Epithelial cell of proximal tubule (primary cell): ENCODE measurements around the gene ARMC3. TPM values are rescaled to one million over a fixed set of nuclear protein-coding genes. Genes with fewer than 3 reads are reported as not detected.

Source experiments
- DNase-seq: peaks from one replicate; pipeline ENCODE4 v3.0.0-alpha.2; 2011; ENCODE audit warnings: low read depth
- H3K4me3 ChIP-seq: 2 replicates; pipeline ENCODE4 v1.5.1; 2011; ENCODE audit warnings: low read depth, mild to moderate bottlenecking, low read length
- total RNA-seq: library from RNA; depleted of rRNA; stranded (reverse); fragments of >200 nt; gene quantifications from 2 replicates; pipeline ENCODE4 v1.2.3, GENCODE V29; 2015
- TF ChIP-seq, protein P1 (sequence below): conservative IDR thresholded peaks from 2 replicates; pipeline ENCODE4 v1.5.1; 2012; ENCODE audit warnings: low read depth, mild to moderate bottlenecking, low read length

Gene ARMC3
- total RNA-seq, 1 donor from 2014 or later, result 0.23 TPM

DNA sequence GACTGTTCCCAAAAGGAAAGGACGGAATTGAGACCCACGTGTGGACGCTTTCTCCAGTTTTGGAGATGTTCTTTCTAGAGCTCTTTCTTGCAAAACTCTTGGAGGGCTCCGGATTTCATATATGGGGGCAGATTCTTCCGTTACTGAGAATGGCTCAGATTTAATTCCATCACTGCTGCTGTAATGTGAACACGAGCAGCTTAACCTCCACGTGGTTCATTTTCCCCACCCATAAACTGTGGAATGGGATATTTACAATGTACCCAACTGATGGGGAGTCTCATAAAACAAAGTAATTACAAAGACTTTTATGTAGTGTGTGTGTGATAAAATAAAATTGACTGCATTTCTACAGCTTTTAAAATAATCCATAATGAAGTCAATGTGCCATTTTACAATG, 152.4 kb downstream of the ARMC3 start:
- DNase-seq, result no peak
- no peak overlapping the region for H3K4me3 ChIP-seq
- TF ChIP-seq, protein P1, sequence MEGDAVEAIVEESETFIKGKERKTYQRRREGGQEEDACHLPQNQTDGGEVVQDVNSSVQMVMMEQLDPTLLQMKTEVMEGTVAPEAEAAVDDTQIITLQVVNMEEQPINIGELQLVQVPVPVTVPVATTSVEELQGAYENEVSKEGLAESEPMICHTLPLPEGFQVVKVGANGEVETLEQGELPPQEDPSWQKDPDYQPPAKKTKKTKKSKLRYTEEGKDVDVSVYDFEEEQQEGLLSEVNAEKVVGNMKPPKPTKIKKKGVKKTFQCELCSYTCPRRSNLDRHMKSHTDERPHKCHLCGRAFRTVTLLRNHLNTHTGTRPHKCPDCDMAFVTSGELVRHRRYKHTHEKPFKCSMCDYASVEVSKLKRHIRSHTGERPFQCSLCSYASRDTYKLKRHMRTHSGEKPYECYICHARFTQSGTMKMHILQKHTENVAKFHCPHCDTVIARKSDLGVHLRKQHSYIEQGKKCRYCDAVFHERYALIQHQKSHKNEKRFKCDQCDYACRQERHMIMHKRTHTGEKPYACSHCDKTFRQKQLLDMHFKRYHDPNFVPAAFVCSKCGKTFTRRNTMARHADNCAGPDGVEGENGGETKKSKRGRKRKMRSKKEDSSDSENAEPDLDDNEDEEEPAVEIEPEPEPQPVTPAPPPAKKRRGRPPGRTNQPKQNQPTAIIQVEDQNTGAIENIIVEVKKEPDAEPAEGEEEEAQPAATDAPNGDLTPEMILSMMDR, result no peak

DNA sequence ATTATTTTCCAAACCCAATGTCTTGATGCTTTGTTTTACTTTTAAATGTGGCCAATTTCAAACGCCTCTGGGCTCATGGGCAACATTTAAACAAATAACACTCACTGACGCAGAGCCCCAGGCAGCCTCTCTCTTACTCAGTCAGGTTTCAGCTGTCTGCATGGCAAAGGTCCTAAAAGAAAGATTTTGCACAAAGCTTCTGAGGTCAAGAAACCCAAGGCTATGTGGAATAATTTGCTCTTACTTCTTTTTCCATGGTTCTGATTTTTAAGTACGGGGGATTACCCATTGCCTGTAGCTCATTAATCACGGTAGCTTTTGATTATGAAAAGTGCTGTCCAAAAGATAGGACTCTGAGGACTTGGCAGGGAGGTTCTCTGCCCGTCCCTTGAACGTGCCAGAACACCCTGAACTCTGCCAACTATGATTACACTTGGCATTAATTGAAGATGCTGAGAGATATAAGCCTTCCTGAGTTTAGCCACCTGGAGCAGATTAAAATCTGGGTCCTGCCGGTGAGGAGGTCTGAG, 153.4 kb downstream of the ARMC3 start:
- H3K4me3 ChIP-seq, result no peak overlapping the region
- DNase-seq, result no peak
- TF ChIP-seq, protein P1, result no peak

DNA sequence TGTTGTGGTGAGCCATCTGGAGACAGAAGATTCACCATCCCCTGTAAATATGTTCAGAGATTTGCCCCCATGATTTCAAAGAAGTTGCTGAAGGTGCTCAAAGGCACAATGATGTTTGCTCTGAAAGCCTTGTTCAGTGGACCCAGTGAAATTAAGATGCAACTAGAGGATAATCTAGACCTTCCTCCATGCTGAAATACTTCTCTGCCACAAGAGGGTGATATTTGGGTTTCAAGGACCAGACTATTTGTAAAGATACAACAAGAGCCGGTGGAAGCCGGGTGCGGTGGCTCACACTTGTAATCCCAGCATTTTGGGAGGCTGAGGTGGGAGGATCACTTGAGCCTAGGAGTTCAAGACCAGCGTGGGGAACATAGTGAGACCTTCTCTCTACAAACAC, 154.0 kb downstream of the ARMC3 start:
- no peak overlapping the region for H3K4me3 ChIP-seq
- DNase-seq, result no peak
- TF ChIP-seq, protein P1, result peak; percentile 53

Other genes starting within 250 kb of the ARMC3 start
- 13.4 and 28.6 TPM in 2 replicates for gene PIP4K2A, start 213.5 kb upstream of the ARMC3 start, total RNA-seq
- gene MSRB2, start 167.5 kb downstream of the ARMC3 start, total RNA-seq, result 13.5 and 20.6 TPM in 2 replicates